ENCODE measurements around the gene CCDC80.

DNA sequence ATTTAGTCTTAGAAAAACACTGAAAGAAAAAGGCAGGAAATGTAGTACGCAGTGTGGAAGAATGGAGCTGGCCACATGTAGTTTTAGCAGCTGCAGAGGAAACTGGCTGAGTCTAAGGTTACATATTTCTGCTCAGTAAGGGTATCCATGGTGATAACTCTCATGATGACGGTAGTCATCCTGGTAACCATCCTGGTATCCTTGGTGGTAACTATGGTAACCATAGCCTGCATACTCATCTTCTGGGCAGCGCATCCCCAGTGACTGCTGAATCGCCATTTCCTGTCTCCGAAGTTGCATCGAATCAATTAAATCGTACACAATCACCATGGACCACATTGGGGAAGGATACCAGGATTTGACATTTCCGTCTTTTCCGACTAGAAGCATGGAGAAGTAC is 35.7 kb downstream of the CCDC80 start:
- TF ChIP-seq, protein P1, sequence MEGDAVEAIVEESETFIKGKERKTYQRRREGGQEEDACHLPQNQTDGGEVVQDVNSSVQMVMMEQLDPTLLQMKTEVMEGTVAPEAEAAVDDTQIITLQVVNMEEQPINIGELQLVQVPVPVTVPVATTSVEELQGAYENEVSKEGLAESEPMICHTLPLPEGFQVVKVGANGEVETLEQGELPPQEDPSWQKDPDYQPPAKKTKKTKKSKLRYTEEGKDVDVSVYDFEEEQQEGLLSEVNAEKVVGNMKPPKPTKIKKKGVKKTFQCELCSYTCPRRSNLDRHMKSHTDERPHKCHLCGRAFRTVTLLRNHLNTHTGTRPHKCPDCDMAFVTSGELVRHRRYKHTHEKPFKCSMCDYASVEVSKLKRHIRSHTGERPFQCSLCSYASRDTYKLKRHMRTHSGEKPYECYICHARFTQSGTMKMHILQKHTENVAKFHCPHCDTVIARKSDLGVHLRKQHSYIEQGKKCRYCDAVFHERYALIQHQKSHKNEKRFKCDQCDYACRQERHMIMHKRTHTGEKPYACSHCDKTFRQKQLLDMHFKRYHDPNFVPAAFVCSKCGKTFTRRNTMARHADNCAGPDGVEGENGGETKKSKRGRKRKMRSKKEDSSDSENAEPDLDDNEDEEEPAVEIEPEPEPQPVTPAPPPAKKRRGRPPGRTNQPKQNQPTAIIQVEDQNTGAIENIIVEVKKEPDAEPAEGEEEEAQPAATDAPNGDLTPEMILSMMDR (IDR thresholded peaks at IDR 0.05): no peak
- TF ChIP-seq POLR2A (IDR thresholded peaks at IDR 0.05): no peak
